ENCODE data around the gene GRM4.
"Not testable (repeated sequence)": the region's sequence is repeated elsewhere in the genome, so short reads cannot be mapped to it uniquely, and the experiment has no call there.

GRM4 gene

GRCh38 chr6:34044945-34045595 lies 100.8 kb downstream of the GRM4 start:
- TF ChIP-seq POLR2AphosphoS5 (IDR thresholded peaks at IDR 0.05; ENCODE audit: borderline replicate concordance, low read depth, low read length) (no peak), FOXP2 (optimal IDR thresholded peaks at IDR 0.05; ENCODE audit: control extremely low read depth, extremely low read length, insufficient read depth) (no peak), EZH2 (IDR thresholded peaks at IDR 0.05) (no peak)
- Histone ChIP-seq H3K9ac (ENCODE audit: insufficient read length) (no peak overlapping the region), H3K27ac (no peak overlapping the region), H3K4me3 (no peak overlapping the region), H3K9me3 (ENCODE audit: low read depth, low read length) (no peaks in the 10 kb centered on the region), H3K36me3 (ENCODE audit: insufficient read depth, low read length) (no peaks in the 10 kb centered on the region)
- DNase-seq (ENCODE audit: low read depth, low spot score) = no peak

- no peak for DNase-seq (ENCODE audit: low read depth, low spot score)
- Histone ChIP-seq H3K36me3 (ENCODE audit: insufficient read depth, low read length) (no peaks in the 10 kb centered on the region), H3K4me3 (no peak overlapping the region), H3K27ac (no peak overlapping the region), H3K9ac (ENCODE audit: insufficient read length) (no peak overlapping the region), H3K9me3 (ENCODE audit: low read depth, low read length) (no peaks in the 10 kb centered on the region)
- TF ChIP-seq FOXP2 (optimal IDR thresholded peaks at IDR 0.05; ENCODE audit: control extremely low read depth, extremely low read length, insufficient read depth) (no peak), EZH2 (IDR thresholded peaks at IDR 0.05) (no peak), POLR2AphosphoS5 (IDR thresholded peaks at IDR 0.05; ENCODE audit: borderline replicate concordance, low read depth, low read length) (no peak)
Measured at GRCh38 chr6:34043359-34043758, 102.5 kb downstream of the GRM4 start.

GRCh38 chr6:34041998-34042397 lies 103.9 kb downstream of the GRM4 start:
- not testable (repeated sequence) for H3K27ac ChIP-seq; H3K36me3 ChIP-seq (ENCODE audit: insufficient read depth, low read length); H3K9ac ChIP-seq (ENCODE audit: insufficient read length); H3K9me3 ChIP-seq (ENCODE audit: low read depth, low read length); H3K4me3 ChIP-seq; DNase-seq (ENCODE audit: low read depth, low spot score)

GRCh38 chr6:34041385-34041784 lies 104.5 kb downstream of the GRM4 start:
- no peak for TF ChIP-seq FOXP2 (optimal IDR thresholded peaks at IDR 0.05; ENCODE audit: control extremely low read depth, extremely low read length, insufficient read depth)
- TF ChIP-seq EZH2 (IDR thresholded peaks at IDR 0.05) = no peak
- TF ChIP-seq POLR2AphosphoS5 (IDR thresholded peaks at IDR 0.05; ENCODE audit: borderline replicate concordance, low read depth, low read length) = no peak
- Histone ChIP-seq H3K9me3 (ENCODE audit: low read depth, low read length) (no peaks in the 10 kb centered on the region), H3K27ac (no peak overlapping the region), H3K4me3 (no peak overlapping the region), H3K9ac (ENCODE audit: insufficient read length) (no peak overlapping the region), H3K36me3 (ENCODE audit: insufficient read depth, low read length) (no peaks in the 10 kb centered on the region)
- no peak for DNase-seq (ENCODE audit: low read depth, low spot score)

- Histone ChIP-seq H3K27ac (no peak overlapping the region), H3K4me3 (no peak overlapping the region), H3K9ac (ENCODE audit: insufficient read length) (no peak overlapping the region), H3K36me3 (ENCODE audit: insufficient read depth, low read length) (no peaks in the 10 kb centered on the region), H3K9me3 (ENCODE audit: low read depth, low read length) (no peaks in the 10 kb centered on the region)
- no peak for TF ChIP-seq POLR2AphosphoS5 (IDR thresholded peaks at IDR 0.05; ENCODE audit: borderline replicate concordance, low read depth, low read length)
- TF ChIP-seq EZH2 (IDR thresholded peaks at IDR 0.05) = no peak
- no peak for TF ChIP-seq FOXP2 (optimal IDR thresholded peaks at IDR 0.05; ENCODE audit: control extremely low read depth, extremely low read length, insufficient read depth)
- DNase-seq (ENCODE audit: low read depth, low spot score) = no peak
Measured at GRCh38 chr6:34039943-34040342, 105.9 kb downstream of the GRM4 start.

- TF ChIP-seq FOXP2 (optimal IDR thresholded peaks at IDR 0.05; ENCODE audit: control extremely low read depth, extremely low read length, insufficient read depth) = no peak
- TF ChIP-seq POLR2AphosphoS5 (IDR thresholded peaks at IDR 0.05; ENCODE audit: borderline replicate concordance, low read depth, low read length) = no peak
- no peak for TF ChIP-seq EZH2 (IDR thresholded peaks at IDR 0.05)
- no peak overlapping the region for H3K4me3 ChIP-seq
- H3K9me3 ChIP-seq (ENCODE audit: low read depth, low read length) = no peaks in the 10 kb centered on the region
Measured at GRCh38 chr6:34037151-34037550, 108.7 kb downstream of the GRM4 start.

GRCh38 chr6:34036357-34037069 lies 109.4 kb downstream of the GRM4 start:
- no peak overlapping the region for H3K27ac ChIP-seq
- H3K9ac ChIP-seq (ENCODE audit: insufficient read length) = no peak overlapping the region
- TF ChIP-seq POLR2AphosphoS5 (IDR thresholded peaks at IDR 0.05; ENCODE audit: borderline replicate concordance, low read depth, low read length) (no peak), EZH2 (IDR thresholded peaks at IDR 0.05) (no peak), FOXP2 (optimal IDR thresholded peaks at IDR 0.05; ENCODE audit: control extremely low read depth, extremely low read length, insufficient read depth) (no peak)
- no peaks in the 10 kb centered on the region for H3K9me3 ChIP-seq (ENCODE audit: low read depth, low read length)
- no peak for DNase-seq (ENCODE audit: low read depth, low spot score)
- H3K36me3 ChIP-seq (ENCODE audit: insufficient read depth, low read length) = no peaks in the 10 kb centered on the region
- no peak overlapping the region for H3K4me3 ChIP-seq

More at GRCh38 chr6:34037151-34037550, 108.7 kb downstream of the GRM4 start:
- Histone ChIP-seq H3K36me3 (ENCODE audit: insufficient read depth, low read length) (no peaks in the 10 kb centered on the region), H3K9ac (ENCODE audit: insufficient read length) (no peak overlapping the region), H3K27ac (no peak overlapping the region)
- DNase-seq (ENCODE audit: low read depth, low spot score) = no peak

- Histone ChIP-seq H3K9me3 (ENCODE audit: low read depth, low read length) (no peaks in the 10 kb centered on the region), H3K36me3 (ENCODE audit: insufficient read depth, low read length) (no peaks in the 10 kb centered on the region), H3K9ac (ENCODE audit: insufficient read length) (no peak overlapping the region), H3K27ac (no peak overlapping the region), H3K4me3 (no peak overlapping the region)
- no peak for TF ChIP-seq EZH2 (IDR thresholded peaks at IDR 0.05)
- no peak for DNase-seq (ENCODE audit: low read depth, low spot score)
Measured at GRCh38 chr6:34035704-34036356, 110.1 kb downstream of the GRM4 start.

Measured in SK-N-MC (cell line).